ENCODE data around the gene RANBP1.

- TF ChIP-seq CTCF (IDR thresholded peaks at IDR 0.05) = no peak
- TF ChIP-seq POLR2A (IDR thresholded peaks at IDR 0.05) = no peak
Observed at GRCh38 chr22:20139391-20140106, 23.6 kb downstream of the RANBP1 start.
